NCI-H146 (cell line): ENCODE measurements around the gene WWOX.
"Not testable (repeated sequence)": the region's sequence is repeated elsewhere in the genome, so short reads cannot be mapped to it uniquely, and the experiment has no call there.

Source experiments
- DNase-seq: peaks from one replicate; lab custom pipeline; 2025; lab: John Stamatoyannopoulos, UW

The WWOX gene

GRCh38 chr16:78686601-78687000 is 587.1 kb downstream of the WWOX start:
- DNase-seq = no peak

DNA sequence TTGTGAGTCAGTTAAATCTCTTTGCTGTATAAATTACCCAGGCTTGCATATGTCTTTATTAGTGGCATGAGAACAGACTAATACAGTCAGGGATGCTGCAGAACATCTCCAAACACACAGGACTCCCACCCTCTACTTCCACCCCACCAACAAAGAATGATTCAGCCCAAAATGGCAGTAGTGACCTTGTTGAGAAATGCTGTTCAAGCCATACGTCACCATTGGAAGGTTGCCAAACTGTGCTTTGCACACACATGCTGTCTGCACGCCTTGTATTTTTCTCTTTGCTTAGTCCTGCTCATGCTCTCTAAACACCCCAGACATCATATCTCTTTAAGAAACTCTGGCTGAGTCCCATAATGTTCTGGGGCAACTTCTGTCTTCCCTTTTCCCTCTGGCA is 589.6 kb downstream of the WWOX start:
- DNase-seq = peak; percentile 17

DNA sequence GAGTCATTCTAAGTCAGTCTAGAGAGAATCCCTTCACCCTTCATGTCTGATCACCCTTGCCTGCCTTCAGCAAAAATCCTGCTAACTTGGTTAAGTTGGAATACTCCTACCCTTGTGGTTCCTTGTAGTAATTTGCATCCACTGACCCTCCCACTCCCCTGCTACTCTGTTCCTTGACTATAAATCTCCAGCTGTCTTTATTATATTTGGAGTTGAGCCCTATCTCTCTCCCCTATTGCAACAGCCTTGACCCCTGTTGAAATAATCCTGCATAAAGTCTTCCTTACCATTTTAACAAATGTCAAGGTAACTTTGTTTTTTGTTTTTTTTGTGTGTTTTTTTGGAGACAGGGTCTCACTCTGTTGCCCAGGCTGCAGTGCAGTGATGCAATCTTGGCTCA is 590.1 kb downstream of the WWOX start:
- DNase-seq = no peak

DNA sequence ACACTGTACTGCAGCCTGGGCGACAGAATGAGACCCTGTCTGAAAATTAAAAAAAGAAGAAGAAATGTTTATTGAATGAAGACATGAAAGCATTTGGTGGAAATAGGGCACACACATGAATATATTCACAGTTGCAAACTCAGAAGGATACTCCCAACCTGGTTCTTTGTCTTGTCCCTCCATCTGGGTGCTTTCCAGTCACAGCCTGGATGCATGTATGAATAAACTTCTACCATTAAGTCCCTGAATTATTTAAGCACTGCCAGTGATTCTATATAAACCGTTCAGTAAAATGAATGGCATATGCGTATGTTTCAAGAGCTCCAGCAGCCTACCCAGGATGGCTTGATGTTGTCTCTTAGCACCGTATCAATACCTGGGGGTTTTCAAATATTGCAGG is 591.1 kb downstream of the WWOX start:
- no peak for DNase-seq

DNA sequence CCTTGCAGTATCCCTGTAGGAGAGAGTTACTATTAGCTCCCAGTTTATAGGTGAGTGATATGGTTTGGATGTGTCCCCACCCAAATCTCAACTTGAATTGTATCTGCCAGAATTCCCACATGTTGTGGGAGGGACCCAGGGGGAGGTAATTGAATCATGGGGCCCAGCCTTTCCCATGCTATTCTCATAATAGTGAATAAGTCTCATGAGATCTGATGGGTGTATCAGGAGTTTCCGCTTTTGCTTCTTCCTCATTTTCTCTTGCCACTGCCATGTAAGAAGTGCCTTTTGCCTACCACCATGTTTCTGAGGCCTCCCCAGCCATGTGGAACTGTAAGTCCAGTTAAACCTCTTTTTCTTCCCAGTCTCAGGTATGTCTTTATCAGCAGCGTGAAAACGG is 592.3 kb downstream of the WWOX start:
- DNase-seq = not testable (repeated sequence)

DNA sequence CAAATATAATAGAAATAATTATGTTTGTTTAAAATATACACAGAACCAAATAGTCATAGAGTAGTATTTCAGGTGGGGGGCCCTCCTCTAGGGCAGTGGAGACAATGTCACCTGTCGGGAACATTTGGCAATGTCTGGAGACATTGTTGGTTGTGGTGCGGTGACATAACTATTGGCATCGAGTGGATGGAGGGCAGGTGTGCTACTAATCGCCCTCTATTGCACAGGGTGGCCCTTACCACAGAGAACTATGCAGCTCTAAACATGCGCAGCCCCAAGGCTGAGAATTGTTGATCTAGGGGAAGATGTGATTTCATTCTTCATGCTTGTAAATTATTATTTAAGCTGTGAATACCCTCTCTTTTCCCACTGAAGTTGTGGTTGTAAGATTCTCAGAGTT is 594.0 kb downstream of the WWOX start:
- peak; percentile 9 for DNase-seq

DNA sequence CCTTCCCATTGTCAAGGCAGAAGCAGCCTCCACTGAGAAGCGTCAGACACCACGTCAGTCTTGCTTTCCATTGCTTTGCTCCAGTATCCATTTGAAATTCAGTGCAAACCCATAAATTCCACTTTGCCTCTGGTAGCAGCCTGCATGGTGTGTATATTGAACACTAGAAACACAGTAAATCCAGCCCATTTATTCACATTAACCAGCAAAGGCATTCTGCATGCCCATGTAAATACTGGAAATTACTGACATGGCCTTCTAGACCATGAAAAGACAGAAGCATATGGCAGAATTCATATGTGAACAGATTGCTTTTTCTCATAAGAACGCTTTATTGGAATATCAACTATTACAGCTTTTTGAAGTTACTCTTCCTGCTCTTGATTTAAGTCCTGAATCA is 595.0 kb downstream of the WWOX start:
- no peak for DNase-seq

GRCh38 chr16:78695391-78695790 is 595.9 kb downstream of the WWOX start:
- no peak for DNase-seq

- no peak for DNase-seq
These were observed 597.3 kb downstream of the WWOX start for GRCh38 chr16:78696797-78697196.

- no peak for DNase-seq
These were observed 598.0 kb downstream of the WWOX start for GRCh38 chr16:78697426-78697825.

GRCh38 chr16:78703936-78704335 is 604.5 kb downstream of the WWOX start:
- no peak for DNase-seq

DNA sequence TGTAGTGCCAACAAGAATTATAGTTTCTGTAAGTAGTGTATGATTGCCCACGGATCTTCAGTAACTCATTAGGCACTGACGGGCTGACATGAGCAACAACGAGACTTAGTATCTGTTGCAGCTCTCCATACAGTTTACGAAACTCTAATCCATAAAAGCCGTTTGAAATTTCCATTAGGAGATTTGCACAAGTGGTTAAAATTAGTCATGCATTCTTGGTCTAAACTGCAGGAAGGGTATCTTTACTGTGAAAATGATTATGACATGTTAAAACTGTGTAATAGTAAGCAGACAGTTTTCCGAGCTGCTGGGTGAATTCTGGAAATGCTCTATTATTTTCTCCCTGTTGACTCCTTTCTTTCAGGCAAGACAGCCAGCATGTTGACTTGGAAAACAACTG is 605.0 kb downstream of the WWOX start:
- DNase-seq = no peak

DNA sequence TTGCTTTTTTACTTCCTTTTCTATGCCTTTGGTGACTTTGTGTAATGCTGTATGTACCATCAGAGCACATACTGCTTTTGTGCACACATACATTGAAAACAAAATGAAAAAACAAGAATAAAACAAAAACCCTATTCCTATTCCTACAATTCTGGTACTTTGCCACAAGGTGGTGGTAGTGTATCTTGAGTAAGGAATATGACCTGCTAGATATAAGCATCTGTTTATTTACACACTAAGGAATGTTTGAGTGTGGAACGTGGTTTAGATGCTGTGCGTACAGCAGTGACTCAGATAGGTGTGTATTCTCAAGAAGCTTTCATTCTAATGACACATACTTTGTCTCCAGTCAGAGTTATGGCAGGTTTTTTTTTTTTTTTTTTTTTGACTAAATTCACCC is 606.2 kb downstream of the WWOX start:
- peak; percentile 7 for DNase-seq

DNA sequence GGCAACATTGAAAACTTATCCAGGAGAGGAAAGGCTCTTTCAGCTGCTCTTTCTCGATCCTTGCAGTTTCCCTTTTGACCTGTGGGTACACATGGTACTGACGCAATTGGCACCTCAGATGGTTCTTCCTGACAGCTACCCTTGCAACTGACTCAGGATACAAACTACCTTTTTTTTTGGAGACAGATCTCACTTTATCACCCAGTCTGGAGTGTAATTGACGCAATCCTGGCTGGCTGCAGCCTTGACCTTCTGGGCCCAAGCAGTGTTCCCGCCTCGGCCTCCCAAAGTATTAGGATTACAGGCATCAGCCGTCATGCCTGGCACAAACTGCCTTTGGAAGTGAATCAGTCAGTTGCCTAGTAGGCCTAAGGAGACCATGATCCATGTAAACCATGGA is 607.2 kb downstream of the WWOX start:
- no peak for DNase-seq

DNA sequence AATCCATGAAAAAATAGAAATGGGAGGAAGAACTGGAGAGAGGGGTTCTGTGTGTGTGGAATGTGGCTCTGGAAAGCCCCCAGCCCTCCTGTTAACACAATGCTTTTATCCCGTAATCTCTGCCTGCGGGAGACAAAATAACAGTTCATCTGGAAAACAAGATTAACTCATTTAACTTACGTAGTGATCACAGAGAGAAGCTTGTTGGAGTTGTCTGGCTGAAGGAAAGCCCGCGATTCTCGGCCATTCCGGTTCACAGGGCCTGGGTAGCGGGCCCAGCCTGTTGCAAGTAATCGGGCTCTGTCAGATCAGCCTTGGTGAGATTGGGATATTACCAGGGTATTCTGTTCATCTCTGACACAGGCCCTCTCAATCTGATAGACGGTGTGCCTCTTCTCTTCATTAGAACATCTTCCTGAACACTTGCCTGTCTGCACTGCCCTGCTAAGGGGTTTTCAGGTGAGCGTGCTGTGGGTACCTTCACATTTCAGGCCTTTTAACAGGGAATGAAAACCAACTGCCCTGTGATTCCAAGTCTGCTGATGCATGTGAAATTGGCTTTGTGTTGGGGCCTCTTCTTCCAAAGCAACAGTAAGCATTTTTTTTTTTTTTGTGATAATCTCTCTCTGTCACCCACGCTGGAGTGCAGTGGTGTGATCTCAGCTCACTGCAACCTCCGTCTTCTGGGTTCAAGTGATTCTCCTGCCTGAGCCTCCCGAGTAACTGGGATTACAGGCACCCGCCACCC is 609.9 kb downstream of the WWOX start:
- no peak for DNase-seq

GRCh38 chr16:78715106-78715505 is 615.7 kb downstream of the WWOX start:
- DNase-seq = no peak

DNA sequence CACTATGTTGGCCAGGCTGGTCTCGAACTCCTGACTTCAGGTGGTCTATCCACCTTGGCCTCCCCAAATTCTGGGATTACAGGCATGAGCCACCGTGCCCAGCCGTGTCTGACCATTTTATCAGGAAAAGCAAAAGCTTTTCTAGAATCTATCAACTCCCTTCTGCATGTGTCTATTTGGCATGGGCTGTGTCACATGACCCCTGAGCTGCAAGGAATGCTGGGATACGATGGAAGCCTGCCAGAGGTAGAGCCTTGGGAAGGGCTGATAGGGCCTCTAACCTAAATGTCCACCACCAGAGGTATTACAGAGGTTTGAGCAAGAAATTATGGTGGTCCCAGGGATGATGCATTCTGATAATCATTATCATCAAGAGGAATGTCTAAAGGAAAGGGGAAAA is 616.2 kb downstream of the WWOX start:
- no peak for DNase-seq

- no peak for DNase-seq
These were observed 618.7 kb downstream of the WWOX start for GRCh38 chr16:78718141-78718540.

DNA sequence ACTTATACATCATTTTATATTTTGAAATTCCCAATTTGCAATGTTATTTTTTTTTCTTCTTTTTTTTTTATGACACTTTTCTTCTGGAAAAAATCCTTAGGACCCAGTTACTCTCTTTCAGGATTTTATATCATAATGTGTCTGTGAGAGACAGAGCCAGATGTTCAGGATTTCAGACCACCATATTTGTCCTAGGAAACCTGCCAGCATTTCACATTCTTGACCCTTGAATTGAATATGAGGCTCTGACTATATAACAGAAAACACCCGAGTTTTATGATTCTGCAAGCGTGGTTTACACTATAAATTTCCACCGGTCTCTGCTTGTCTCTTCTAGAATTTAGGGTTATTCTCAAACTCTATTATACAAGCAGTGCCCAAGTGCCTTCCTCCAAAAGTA is 621.0 kb downstream of the WWOX start:
- no peak for DNase-seq

DNA sequence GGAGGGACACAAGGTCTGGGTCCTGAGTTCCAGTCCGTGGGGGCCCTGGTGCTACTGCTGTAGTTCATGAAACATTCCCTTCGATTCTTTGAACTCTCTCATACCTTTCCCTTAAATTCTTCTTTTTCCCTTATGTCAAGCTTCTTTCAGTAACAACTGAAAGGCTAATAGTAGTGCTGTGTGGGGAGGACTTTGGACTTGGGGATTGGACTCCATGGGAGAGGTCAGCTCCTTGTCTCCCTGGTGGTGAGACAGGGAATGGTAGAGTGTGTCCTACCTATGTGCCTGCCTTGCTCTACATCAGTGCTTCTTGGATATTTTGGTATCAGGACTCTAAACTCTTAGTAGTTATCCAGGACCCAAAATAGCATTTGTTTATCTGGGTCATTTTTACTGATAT is 628.1 kb downstream of the WWOX start:
- DNase-seq = no peak

DNA sequence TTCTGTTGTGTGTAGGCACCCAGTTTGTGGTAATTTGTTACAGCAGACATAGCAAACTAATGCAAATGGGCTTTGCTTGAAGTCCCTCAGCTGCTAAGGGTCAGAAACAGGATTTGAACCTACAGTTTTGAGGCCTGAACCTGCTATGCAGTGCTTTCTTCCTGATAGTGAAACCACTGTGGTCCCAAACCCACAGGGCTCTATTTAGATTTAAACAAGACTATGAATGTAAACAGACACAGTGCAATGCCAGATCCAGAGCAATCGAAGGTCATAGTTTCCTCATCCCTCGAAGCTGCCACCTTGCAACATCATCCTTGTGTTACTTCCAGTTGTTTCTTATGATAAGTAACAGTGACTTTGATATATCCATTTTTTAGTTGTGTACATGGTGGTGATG is 630.2 kb downstream of the WWOX start:
- no peak for DNase-seq

DNA sequence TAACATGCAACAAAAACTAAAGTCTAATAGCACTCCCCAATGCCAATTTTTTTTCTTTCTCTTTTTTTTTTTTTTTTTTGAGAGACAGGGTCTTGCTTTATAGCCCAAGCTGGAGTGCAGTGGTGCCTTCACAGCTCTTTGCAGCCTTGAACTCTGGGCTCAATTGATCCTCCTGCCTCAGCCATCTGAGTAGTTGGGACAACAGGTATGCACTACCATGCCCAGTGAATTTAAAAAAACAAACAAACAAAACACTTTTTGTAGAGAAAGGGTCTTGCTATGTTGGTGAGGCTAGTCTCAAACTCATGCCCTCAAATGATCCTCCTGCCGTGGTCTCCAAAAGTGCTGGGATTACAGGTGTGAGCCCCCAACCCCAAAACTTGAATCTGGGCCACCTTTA is 632.3 kb downstream of the WWOX start:
- DNase-seq = no peak

GRCh38 chr16:78732696-78733095 is 633.2 kb downstream of the WWOX start:
- no peak for DNase-seq

DNA sequence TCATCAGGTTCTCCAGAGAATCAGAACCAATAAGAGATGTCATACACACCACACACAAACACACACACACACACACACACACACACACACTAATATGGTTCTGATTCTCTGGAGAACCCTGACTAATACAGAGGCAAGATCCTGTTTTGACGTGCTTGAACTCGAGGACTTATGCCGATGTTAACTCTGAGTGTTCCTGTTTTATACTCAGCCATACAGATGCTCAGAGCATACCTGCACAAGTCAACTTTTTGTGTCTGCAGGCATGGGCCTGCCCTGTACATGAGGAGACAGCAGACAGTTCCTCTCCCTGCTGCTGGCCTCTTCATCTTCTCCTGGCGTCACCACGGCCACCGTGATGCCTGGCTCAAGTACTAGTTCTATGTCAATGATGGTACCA is 635.9 kb downstream of the WWOX start:
- no peak for DNase-seq

DNA sequence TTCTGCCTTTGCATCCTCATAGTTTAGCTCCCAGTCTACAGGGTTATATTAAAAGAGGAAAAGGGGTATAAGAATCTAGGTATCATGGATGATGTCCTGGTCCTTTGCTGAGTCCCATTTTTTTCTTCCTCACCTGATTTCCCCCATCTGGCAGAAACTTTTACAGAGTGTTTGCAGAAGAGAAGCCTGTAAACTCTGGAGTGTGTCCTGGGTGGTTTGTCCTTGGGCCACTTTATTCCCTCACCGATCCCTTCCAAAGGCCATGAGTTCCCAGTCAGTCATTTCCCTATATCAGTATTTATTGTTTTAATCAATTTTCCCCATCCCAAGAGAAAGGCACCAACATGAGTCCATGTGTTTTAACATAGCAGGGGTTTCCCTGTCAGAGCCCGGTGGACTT is 638.2 kb downstream of the WWOX start:
- no peak for DNase-seq
